WERI-Rb-1 (cell line): Measurements from ENCODE around the gene CACNG8.
A peak's percentile ranks its signal among the peaks of the same experiment; 100 is the strongest.

Source experiments
- DNase-seq: peaks from one replicate; pipeline ENCODE4 v3.0.0-alpha.2; 2020
- H3K27ac ChIP-seq: fragments of 250-450 bp; sonication (Bioruptor Pico); 2 replicates; pipeline ENCODE4 v1.5.1; 2020; ENCODE audit warnings: mild to moderate bottlenecking, moderate library complexity
- H3K27me3 ChIP-seq: fragments of 250-450 bp; sonication (Bioruptor Pico); 2 replicates; pipeline ENCODE4 v1.5.1; 2021; ENCODE audit warnings: mild to moderate bottlenecking, low read depth, moderate library complexity; ENCODE audit not compliant: insufficient read depth, severe bottlenecking
- H3K36me3 ChIP-seq: fragments of 250-450 bp; sonication (Bioruptor Pico); 2 replicates; pipeline ENCODE4 v1.5.1; 2020; ENCODE audit warnings: mild to moderate bottlenecking, moderate library complexity
- H3K4me3 ChIP-seq: 2 replicates; pipeline ENCODE4 v1.5.1; 2011; ENCODE audit warnings: low read depth, mild to moderate bottlenecking, control low read depth, low read length
- H3K9me3 ChIP-seq: fragments of 250-450 bp; sonication (Bioruptor Pico); 2 replicates; pipeline ENCODE4 v1.5.1; 2021; ENCODE audit warnings: mild to moderate bottlenecking, moderate library complexity; ENCODE audit not compliant: severe bottlenecking
- TF ChIP-seq, protein P1 (sequence below): IDR thresholded peaks from 2 replicates; pipeline ENCODE4 v1.5.1; 2011; ENCODE audit warnings: low read depth, mild to moderate bottlenecking, control low read depth, inconsistent platforms, low read length

Gene CACNG8

DNA sequence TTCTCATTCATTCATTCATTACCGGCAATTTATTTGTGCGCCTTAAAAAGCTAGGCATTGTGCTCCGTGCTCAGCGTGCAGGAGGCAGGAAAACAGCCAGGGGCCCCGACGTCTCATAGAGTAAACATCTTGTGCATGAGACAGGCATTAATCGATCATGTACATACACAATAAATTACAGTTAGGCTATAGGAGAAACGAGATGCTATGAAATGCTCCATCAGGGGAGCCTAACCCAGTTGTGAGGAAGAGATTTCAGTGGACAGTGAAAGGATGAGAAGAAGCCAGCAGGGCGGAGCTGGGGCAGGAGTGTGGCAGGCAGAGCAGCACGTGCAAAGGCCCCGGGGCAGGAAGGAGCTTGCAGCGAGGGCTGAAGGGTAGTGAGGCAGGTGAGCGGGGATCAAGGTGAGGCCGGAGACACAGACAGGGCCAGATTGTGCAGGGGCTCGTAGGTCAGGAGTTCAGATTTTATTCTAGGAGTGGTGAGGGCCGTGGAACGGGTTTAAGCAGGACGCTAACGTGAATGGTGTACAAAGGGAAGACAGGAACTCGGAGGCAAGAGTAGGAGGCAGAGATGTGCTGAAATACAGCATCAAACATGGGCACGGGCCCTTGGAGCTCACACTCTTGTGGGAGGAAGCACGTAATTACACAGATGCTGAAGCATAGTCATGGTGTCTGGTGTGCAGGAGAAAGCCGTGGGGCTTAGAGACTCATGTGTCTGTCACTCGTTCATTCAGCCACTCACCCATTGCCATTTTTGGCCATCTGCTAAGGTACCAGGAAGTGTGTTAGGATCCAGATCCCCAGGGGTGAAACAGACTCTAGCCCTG is 20.9 kb downstream of the CACNG8 start:
- H3K36me3 ChIP-seq = no peaks in the 10 kb centered on the region
- H3K9me3 ChIP-seq = no peaks in the 10 kb centered on the region
- H3K27ac ChIP-seq = no peak overlapping the region
- no peaks in the 10 kb centered on the region for H3K27me3 ChIP-seq
- TF ChIP-seq, protein P1, sequence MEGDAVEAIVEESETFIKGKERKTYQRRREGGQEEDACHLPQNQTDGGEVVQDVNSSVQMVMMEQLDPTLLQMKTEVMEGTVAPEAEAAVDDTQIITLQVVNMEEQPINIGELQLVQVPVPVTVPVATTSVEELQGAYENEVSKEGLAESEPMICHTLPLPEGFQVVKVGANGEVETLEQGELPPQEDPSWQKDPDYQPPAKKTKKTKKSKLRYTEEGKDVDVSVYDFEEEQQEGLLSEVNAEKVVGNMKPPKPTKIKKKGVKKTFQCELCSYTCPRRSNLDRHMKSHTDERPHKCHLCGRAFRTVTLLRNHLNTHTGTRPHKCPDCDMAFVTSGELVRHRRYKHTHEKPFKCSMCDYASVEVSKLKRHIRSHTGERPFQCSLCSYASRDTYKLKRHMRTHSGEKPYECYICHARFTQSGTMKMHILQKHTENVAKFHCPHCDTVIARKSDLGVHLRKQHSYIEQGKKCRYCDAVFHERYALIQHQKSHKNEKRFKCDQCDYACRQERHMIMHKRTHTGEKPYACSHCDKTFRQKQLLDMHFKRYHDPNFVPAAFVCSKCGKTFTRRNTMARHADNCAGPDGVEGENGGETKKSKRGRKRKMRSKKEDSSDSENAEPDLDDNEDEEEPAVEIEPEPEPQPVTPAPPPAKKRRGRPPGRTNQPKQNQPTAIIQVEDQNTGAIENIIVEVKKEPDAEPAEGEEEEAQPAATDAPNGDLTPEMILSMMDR = no peak
- DNase-seq = no peak
- H3K4me3 ChIP-seq = no peak overlapping the region

DNA sequence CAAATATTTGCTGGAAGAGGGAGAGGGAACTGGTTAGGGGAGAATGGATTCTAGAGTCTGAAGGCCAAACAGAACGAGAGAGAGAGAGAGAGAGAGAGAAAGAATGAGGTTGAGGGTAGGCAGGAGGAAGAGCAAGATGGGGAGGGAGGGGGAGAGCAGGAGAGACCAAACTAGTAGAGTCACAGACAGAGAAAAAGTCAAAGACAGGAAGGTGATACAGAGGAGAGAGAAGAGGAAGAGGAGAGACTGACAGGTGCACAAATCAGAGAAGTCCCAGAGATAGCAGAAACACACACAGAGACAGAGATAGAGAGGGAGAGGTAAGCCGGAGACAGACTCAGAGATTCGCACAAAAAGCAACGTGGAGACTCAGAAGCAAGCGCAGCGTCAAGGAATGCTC is 23.1 kb downstream of the CACNG8 start:
- H3K27ac ChIP-seq = no peak overlapping the region
- no peak overlapping the region for H3K4me3 ChIP-seq
- TF ChIP-seq, protein P1 = no peak
- H3K9me3 ChIP-seq = no peaks in the 10 kb centered on the region
- no peak for DNase-seq
- H3K27me3 ChIP-seq = no peaks in the 10 kb centered on the region
- H3K36me3 ChIP-seq = no peaks in the 10 kb centered on the region

DNA sequence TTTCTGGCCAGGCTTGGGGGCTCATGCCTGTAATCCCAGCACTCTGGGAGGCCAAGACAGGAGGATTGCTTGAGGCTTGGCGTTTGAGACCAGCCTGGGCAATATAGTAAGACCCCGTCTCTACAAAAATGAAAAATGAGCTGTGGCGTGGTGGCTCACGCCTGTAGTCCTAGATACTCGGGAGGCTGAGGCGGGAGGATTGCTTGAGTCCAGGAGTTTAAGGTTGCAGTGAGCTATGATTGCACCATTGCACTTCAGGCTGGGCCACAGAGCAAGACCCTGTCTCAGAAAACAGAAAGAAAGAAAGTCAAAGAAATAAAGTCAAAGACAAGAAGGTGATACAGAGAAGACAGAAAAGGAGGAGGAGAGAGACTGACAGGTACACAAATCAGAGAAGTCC is 26.2 kb downstream of the CACNG8 start:
- TF ChIP-seq, protein P1 = no peak
- Histone ChIP-seq H3K27ac (no peak overlapping the region), H3K27me3 (no peaks in the 10 kb centered on the region), H3K36me3 (no peaks in the 10 kb centered on the region), H3K4me3 (no peak overlapping the region), H3K9me3 (no peaks in the 10 kb centered on the region)
- DNase-seq = no peak

DNA sequence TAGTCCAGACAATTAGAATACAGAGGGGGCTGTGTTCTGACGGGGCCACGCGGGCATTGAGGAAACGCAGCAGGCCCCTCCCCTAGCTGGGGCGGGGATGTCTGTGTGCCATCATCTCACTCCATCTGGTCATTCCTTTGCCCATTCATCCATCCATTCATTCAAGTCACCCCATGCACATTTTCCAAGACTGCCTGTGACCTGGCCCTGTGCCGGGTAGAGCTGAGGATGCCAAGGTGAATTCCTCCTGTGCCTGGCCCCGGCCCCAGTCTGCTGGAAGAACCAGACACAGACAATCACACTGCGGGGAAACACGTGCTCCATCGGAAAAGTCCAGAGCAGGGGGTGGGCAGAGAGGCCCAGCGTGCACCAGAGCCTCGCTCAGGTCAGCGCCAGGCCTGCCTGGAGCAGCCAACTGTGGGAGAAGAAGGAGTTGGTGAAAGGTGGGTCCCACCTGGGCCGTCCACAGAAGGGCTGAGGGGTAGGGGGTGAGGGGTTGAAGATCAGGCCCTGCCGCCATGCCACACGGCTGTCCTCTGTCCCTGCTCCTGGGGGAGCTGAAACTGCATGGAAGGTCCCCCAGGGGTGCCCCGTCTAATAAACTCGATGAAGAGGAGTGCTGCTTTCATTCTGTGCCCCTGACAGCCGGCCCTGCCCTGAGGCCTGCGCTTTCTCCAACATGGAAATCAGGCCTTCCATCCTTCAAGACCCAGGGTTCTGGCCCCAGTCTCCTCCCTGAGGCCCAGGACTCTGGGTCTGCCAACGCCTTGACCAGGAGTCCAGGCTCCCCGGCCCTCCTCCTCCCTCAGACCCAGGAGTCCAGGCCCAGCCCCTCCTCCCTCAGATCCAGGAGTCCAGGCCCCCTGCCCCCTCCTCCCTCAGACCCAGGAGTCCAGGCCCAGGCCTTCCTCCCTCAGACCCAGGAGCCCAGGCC is 27.1 kb downstream of the CACNG8 start:
- no peaks in the 10 kb centered on the region for H3K27me3 ChIP-seq

DNA sequence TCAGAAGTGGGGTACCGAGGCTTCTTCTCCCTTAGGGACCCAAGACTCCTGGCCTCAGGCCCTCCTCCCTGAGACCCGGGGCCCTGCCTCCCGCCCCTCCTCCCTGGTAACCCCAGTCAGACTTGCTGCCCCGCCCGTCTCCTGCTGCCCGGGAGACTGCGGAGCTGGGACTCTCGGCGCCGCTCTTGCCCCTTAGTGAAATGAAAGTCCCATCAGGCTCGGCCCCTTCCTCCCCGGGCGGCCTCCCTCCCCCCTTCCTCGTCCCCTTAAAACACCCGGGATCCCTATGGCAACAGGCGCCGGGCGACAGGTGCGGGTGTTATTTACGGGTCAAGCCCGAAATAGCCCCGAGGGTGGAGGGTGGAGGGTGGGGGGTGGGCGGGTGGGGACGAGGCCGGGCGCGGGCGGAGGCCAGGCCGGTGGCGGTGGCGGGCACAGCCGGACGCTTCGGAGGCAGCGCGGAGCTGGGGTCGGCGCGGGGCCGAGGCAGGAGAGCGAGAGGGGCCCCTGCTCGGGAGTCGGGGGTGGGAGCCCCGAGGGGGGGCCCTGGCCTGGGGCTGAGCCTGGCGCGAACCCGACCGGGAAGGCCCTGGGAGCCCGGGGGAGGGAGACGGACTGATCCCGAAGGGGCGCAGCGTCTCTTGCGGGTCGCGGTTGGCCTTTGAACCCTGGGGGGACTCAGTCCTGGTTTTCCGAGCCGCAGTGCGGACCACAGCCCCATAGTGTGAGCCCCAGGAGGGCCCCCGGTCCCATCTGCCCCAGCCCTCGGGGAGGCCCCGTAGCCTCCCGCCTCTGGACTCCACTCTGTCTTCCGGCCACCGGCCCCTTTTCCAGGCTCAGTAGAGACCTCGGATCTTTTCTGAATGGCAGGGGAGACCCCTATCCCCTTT is 28.7 kb downstream of the CACNG8 start, which contains the start of gene CACNG6:
CACNG6 (plus strand) TSS at position 414 of the 890 bp plus-strand sequence. CDS start 1,241 bp downstream, outside the sequence.
- Histone ChIP-seq H3K9me3 (no peaks in the 10 kb centered on the region), H3K27ac (peak within 1 kb of the TSS; percentile 93), H3K27me3 (no peaks in the 10 kb centered on the region), H3K4me3 (peak within 1 kb of the TSS; percentile 65), H3K36me3 (no peaks in the 10 kb centered on the region)
- DNase-seq = peak; percentile 96
- TF ChIP-seq, protein P1 = no peak

More for the DNA sequence above, 27.1 kb downstream of the CACNG8 start:
- no peaks in the 10 kb centered on the region for H3K36me3 ChIP-seq
- no peaks in the 10 kb centered on the region for H3K9me3 ChIP-seq
- no peak for DNase-seq
- TF ChIP-seq, protein P1 = no peak
- H3K27ac ChIP-seq = no peak overlapping the region
- H3K4me3 ChIP-seq = no peak overlapping the region
